BLaER1 treated with 17β-estradiol and CSF1 and Interleukin-3, amounts not matched to agents 10 nM and 100 nM (cell line): ENCODE results near the gene CNIH4.
A peak's percentile ranks its signal among the peaks of the same experiment; 100 is the strongest.

Source experiments
- H3K27ac ChIP-seq, 11 experiments: shearing (Covaris generic); formaldehyde crosslinking; 2 replicates each; pipeline ENCODE4 v1.8.1; 2022
- H3K27me3 ChIP-seq, 11 experiments: shearing (Covaris generic); formaldehyde crosslinking; 2 replicates each; pipeline ENCODE4 v1.8.1; 2022
- H3K36me3 ChIP-seq, 11 experiments: shearing (Covaris generic); formaldehyde crosslinking; 2 replicates each; pipeline ENCODE4 v1.8.1; 2022
- H3K4me1 ChIP-seq, 10 experiments: shearing (Covaris generic); formaldehyde crosslinking; 2 replicates each; pipeline ENCODE4 v1.8.1; 2022
- H3K4me2 ChIP-seq, 11 experiments: shearing (Covaris generic); formaldehyde crosslinking; 2 replicates each; pipeline ENCODE4 v1.8.1; 2022
- H3K4me3 ChIP-seq, 10 experiments: shearing (Covaris generic); formaldehyde crosslinking; 2 replicates each; pipeline ENCODE4 v1.8.1; 2022
- H3K9ac ChIP-seq, 11 experiments: shearing (Covaris generic); formaldehyde crosslinking; 2 replicates each; pipeline ENCODE4 v1.8.1; 2022
- H3K9me3 ChIP-seq, 11 experiments: shearing (Covaris generic); formaldehyde crosslinking; replicated peaks in 1 of 11; 2 replicates each; pipeline ENCODE4 v1.8.1; 2022
- H4K20me1 ChIP-seq, 11 experiments: shearing (Covaris generic); formaldehyde crosslinking; 2 replicates each; pipeline ENCODE4 v1.8.1; 2022
- Cebpa-rat ChIP-seq, 11 experiments: shearing (Covaris generic); IDR thresholded peaks; 2 replicates each; pipeline ENCODE4 v1.8.1; 2022

CNIH4 gene

DNA sequence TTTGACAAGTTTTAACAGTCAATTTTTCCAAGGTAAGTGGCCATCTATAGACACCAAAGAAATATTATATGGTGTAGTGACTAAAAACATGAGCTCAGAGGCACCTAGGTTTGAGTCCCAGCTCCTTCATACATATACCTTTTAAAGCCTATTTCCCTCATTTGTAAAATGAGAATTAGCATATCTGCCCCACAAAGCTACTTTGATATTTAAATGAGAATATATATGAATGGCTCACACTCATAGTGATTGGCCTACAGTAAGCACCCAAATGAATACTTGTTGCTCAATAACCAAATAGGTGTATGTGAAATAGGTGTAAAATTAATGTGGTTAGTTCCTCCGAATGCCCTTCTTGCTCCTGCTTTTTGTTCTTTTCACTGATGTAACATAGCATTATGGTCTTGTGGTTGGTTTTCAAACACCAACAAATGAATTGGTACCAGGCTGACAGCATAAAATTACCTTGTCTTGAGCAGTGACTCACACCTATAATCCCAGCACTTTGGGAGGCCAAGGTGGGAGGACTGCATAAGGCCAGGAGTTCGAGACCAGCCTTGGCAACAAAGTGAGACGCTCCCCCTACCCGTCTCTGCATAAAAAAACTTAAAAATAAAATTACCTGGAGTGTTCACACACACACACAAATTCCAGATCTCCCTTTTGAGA is 25.3 kb downstream of the CNIH4 start:
- no peak overlapping the region for H3K4me3 ChIP-seq
- H3K9me3 ChIP-seq: no peaks in the 10 kb centered on the region
- peaks cover 18 to 48% (median 35%) of the 10 kb centered on the region in 11 experiments for H3K36me3 ChIP-seq
- H4K20me1 ChIP-seq: peaks cover 0 to 93% (median 12%) of the 10 kb centered on the region in 11 experiments; a peak in 13 of 22 replicates
- no peak overlapping the region for H3K9ac ChIP-seq
- no peak overlapping the region for H3K27ac ChIP-seq
- H3K4me2 ChIP-seq: peak overlapping the region in 4 of 11 experiments; percentile 19 to 93 (median 56); a peak in 4 of 22 replicates
- TF ChIP-seq Cebpa-rat (IDR thresholded peaks at IDR 0.05): no peak
- peaks cover 0 to 6% (median 0%) of the 10 kb centered on the region in 11 experiments; a peak in 3 of 22 replicates for H3K27me3 ChIP-seq
- peaks cover 24 to 98% (median 55%) of the 10 kb centered on the region in 10 experiments for H3K4me1 ChIP-seq

DNA sequence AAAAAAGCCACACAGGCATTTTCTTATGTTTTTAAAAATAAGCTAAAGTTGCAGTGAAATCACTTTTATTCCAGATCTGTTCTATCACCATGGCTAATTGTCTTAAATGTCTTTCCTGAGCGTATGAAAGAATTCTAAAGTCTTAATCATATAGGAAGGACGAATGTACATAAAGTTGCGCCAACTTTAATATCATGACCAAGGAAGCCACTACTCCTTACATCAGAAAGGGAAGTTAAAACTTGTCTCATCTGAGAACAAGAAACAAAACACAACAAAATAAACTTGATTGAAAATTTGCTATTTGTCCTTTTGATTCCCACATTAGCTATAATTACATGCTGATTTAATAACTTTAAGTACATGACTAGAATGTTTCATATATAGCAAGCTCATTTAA is 26.5 kb downstream of the CNIH4 start:
- Histone ChIP-seq H4K20me1 (peaks cover 0 to 95% (median 9%) of the 10 kb centered on the region in 11 experiments; a peak in 10 of 22 replicates), H3K27me3 (peaks cover 0 to 6% (median 0%) of the 10 kb centered on the region in 11 experiments; a peak in 3 of 22 replicates), H3K9me3 (no peaks in the 10 kb centered on the region), H3K27ac (no peak overlapping the region; a peak in 1 of 22 replicates), H3K9ac (no peak overlapping the region), H3K36me3 (peaks cover 20 to 49% (median 35%) of the 10 kb centered on the region in 11 experiments; a peak in 21 of 22 replicates), H3K4me1 (peaks cover 24 to 91% (median 43%) of the 10 kb centered on the region in 10 experiments), H3K4me3 (no peak overlapping the region), H3K4me2 (peak overlapping the region in 4 of 11 experiments; percentile 5 to 80 (median 27); a peak in 6 of 22 replicates)
- TF ChIP-seq Cebpa-rat (IDR thresholded peaks at IDR 0.05): no peak

GRCh38 chr1:224387302-224387912 is 30.7 kb downstream of the CNIH4 start:
- Histone ChIP-seq H3K4me2 (no peak overlapping the region), H3K9me3 (no peaks in the 10 kb centered on the region), H4K20me1 (peaks cover 0 to 100% (median 4%) of the 10 kb centered on the region in 11 experiments; a peak in 8 of 22 replicates), H3K9ac (peak overlapping the region in 1 of 11 experiments; percentile 43; a peak in 1 of 22 replicates), H3K36me3 (peaks cover 58 to 85% (median 72%) of the 10 kb centered on the region in 11 experiments), H3K4me3 (no peak overlapping the region), H3K27me3 (no peaks in the 10 kb centered on the region), H3K4me1 (peaks cover 0 to 50% (median 18%) of the 10 kb centered on the region in 10 experiments; a peak in 13 of 20 replicates), H3K27ac (no peak overlapping the region)
- TF ChIP-seq Cebpa-rat (IDR thresholded peaks at IDR 0.05): no peak

- no peak overlapping the region for H3K4me2 ChIP-seq
- peaks cover 63 to 89% (median 76%) of the 10 kb centered on the region in 11 experiments for H3K36me3 ChIP-seq
- no peaks in the 10 kb centered on the region for H3K9me3 ChIP-seq
- TF ChIP-seq Cebpa-rat (IDR thresholded peaks at IDR 0.05): no peak
- no peak overlapping the region for H3K9ac ChIP-seq
- no peak overlapping the region for H3K4me3 ChIP-seq
- no peaks in the 10 kb centered on the region for H3K27me3 ChIP-seq
- H3K4me1 ChIP-seq: peaks cover 0 to 45% (median 17%) of the 10 kb centered on the region in 10 experiments; a peak in 13 of 20 replicates
- H3K27ac ChIP-seq: no peak overlapping the region
- peaks cover 0 to 100% (median 4%) of the 10 kb centered on the region in 11 experiments; a peak in 8 of 22 replicates for H4K20me1 ChIP-seq
Measured at GRCh38 chr1:224387943-224388342, 31.3 kb downstream of the CNIH4 start.

DNA sequence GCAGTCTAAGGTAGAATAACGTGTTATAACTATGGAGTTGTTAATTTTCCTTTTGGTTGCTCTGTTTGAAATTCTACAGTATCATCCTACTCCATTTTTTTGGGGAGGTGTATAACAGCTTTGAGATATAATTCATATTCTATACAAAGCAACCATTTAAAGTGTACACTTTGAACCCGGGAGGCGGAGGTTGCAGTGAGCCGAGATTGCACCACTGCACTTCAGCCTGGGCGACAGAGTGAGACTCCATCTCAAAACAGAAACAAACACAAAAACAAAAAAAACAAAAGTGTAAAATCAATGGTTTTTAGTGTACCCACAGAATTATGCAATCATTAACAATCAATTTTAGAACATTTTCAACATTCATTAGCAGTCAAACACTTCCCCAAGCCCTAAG is 33.8 kb downstream of the CNIH4 start:
- Histone ChIP-seq H3K27ac (no peak overlapping the region), H3K4me1 (peaks cover 0 to 21% (median 7%) of the 10 kb centered on the region in 10 experiments; a peak in 11 of 20 replicates), H3K4me2 (peak overlapping the region in 1 of 11 experiments; percentile 11; a peak in 2 of 22 replicates), H3K4me3 (no peak overlapping the region), H4K20me1 (peaks cover 0 to 100% (median 8%) of the 10 kb centered on the region in 11 experiments; a peak in 10 of 22 replicates), H3K36me3 (peaks cover 89 to 100% (median 95%) of the 10 kb centered on the region in 11 experiments), H3K9me3 (no peaks in the 10 kb centered on the region), H3K9ac (no peak overlapping the region), H3K27me3 (no peaks in the 10 kb centered on the region)
- TF ChIP-seq Cebpa-rat (IDR thresholded peaks at IDR 0.05): no peak

GRCh38 chr1:224392411-224393249 is 36.0 kb downstream of the CNIH4 start:
- Histone ChIP-seq H3K4me2 (no peak overlapping the region), H3K9me3 (no peaks in the 10 kb centered on the region), H3K27ac (no peak overlapping the region), H3K4me3 (no peak overlapping the region), H3K9ac (no peak overlapping the region), H3K36me3 (peaks cover 97 to 100% (median 99%) of the 10 kb centered on the region in 11 experiments), H4K20me1 (peaks cover 0 to 100% (median 8%) of the 10 kb centered on the region in 11 experiments; a peak in 12 of 22 replicates), H3K4me1 (peaks cover 0 to 11% (median 4%) of the 10 kb centered on the region in 10 experiments; a peak in 7 of 20 replicates), H3K27me3 (no peaks in the 10 kb centered on the region)
- no peak for TF ChIP-seq Cebpa-rat (IDR thresholded peaks at IDR 0.05)

DNA sequence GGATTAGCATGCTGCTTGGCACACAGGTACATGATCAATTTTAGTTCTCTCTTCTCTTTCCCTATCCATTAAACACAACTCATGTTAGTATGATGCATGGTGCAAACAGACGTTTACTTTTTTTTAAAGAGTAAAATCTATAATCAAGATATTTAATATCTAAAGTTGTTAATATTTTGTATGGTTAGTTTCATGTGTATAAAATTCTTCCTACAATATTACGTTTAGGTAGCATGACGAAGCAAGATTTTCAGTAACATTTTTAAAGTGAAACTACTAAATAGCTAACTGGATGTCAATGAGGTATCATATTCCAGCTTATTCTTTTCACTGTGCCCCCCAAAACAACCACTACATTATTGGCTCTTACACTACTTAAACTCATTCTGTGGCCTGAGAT is 36.6 kb downstream of the CNIH4 start:
- peaks cover 0 to 100% (median 8%) of the 10 kb centered on the region in 11 experiments; a peak in 12 of 22 replicates for H4K20me1 ChIP-seq
- peaks cover 0 to 11% (median 4%) of the 10 kb centered on the region in 10 experiments; a peak in 7 of 20 replicates for H3K4me1 ChIP-seq
- H3K4me3 ChIP-seq: no peak overlapping the region
- H3K9ac ChIP-seq: no peak overlapping the region
- H3K27ac ChIP-seq: no peak overlapping the region
- no peak for TF ChIP-seq Cebpa-rat (IDR thresholded peaks at IDR 0.05)
- no peaks in the 10 kb centered on the region for H3K27me3 ChIP-seq
- no peaks in the 10 kb centered on the region for H3K9me3 ChIP-seq
- H3K36me3 ChIP-seq: peaks cover 97 to 100% (median 99%) of the 10 kb centered on the region in 11 experiments
- H3K4me2 ChIP-seq: no peak overlapping the region

DNA sequence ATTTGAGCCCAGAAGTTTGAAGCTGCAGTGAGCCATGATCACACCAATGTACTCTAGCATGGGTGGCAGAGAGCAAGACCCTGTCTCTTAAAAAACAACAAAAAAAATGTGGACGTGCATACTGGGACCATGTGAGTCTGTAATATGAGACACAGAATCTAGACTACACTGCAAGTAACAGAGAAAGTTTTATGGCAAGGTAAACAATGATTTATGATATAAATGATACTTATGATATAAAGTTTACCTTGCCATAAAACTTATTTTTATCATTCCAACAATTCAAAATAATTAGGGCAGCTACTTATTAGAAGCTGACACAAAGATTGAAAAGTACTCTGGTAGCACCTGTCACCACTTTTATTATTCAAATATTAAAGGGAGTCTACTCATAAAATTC is 43.2 kb downstream of the CNIH4 start:
- Histone ChIP-seq H3K27ac (no peak overlapping the region), H3K36me3 (peaks cover 98 to 100% (median 100%) of the 10 kb centered on the region in 11 experiments), H3K4me1 (no peaks in the 10 kb centered on the region), H3K4me3 (no peak overlapping the region), H4K20me1 (peaks cover 2 to 100% (median 15%) of the 10 kb centered on the region in 11 experiments; a peak in 12 of 22 replicates), H3K4me2 (no peak overlapping the region), H3K27me3 (no peaks in the 10 kb centered on the region), H3K9me3 (no peaks in the 10 kb centered on the region), H3K9ac (no peak overlapping the region)
- TF ChIP-seq Cebpa-rat (IDR thresholded peaks at IDR 0.05): no peak
